Neural crest cell (in vitro differentiated cells): ENCODE data around the gene CAPN5. TPM values are rescaled to one million over a fixed set of nuclear protein-coding genes. Genes with fewer than 3 reads are reported as not detected.

Experiments used
- DNase-seq: peaks from one replicate; pipeline ENCODE4 v3.0.0; 2021; ENCODE audit warnings: low read depth, mixed read lengths, low spot score
- H3K27ac Mint-ChIP-seq: one replicate; pipeline ENCODE4 v1.8.0; 2021; ENCODE audit warnings: mild to moderate bottlenecking, mixed read lengths; ENCODE audit not compliant: unreplicated experiment
- H3K27me3 Mint-ChIP-seq: 2 replicates; pipeline ENCODE4 v1.8.0; 2021; ENCODE audit warnings: low read depth, mild to moderate bottlenecking, mixed read lengths
- H3K36me3 Mint-ChIP-seq: 2 replicates; pipeline ENCODE4 v1.8.0; 2021; ENCODE audit warnings: low read depth, mild to moderate bottlenecking, mixed read lengths
- H3K4me1 Mint-ChIP-seq: 2 replicates; pipeline ENCODE4 v1.8.0; 2021; ENCODE audit warnings: mixed read lengths
- H3K4me3 Mint-ChIP-seq: one replicate; pipeline ENCODE4 v1.8.0; 2021; ENCODE audit warnings: mild to moderate bottlenecking, mixed read lengths
- H3K9me3 Mint-ChIP-seq: 2 replicates; pipeline ENCODE4 v1.8.0; 2021; ENCODE audit warnings: mixed read lengths
- CTCF ChIP-seq: fragments of 200-600 bp; sonication (generic); conservative IDR thresholded peaks from 2 replicates; pipeline ENCODE4 v1.5.0; 2021; ENCODE audit warnings: antibody characterized with exemption, mild to moderate bottlenecking
- total RNA-seq: library from RNA; stranded (reverse); gene quantifications from 2 replicates; pipeline ENCODE4 v1.2.1, GENCODE V29; 2021

Gene CAPN5
- total RNA-seq, 1 donor from 2014 or later: 25.8 TPM

- H3K36me3 Mint-ChIP-seq: peaks cover 4% of the 10 kb centered on the region
- TF ChIP-seq CTCF: no peak
- H3K4me1 Mint-ChIP-seq: peaks cover 30% of the 10 kb centered on the region
- no peaks in the 10 kb centered on the region for H3K27me3 Mint-ChIP-seq
- no peak overlapping the region for H3K27ac Mint-ChIP-seq
- no peak overlapping the region for H3K4me3 Mint-ChIP-seq
- peaks cover 6% of the 10 kb centered on the region for H3K9me3 Mint-ChIP-seq
- DNase-seq: no peak
These were observed 8.0 kb downstream of the CAPN5 start for GRCh38 chr11:77074626-77075221.

- no peak overlapping the region for H3K4me3 Mint-ChIP-seq
- peaks cover 30% of the 10 kb centered on the region for H3K4me1 Mint-ChIP-seq
- H3K9me3 Mint-ChIP-seq: peaks cover 6% of the 10 kb centered on the region
- H3K27me3 Mint-ChIP-seq: no peaks in the 10 kb centered on the region
- no peak for TF ChIP-seq CTCF
- peaks cover 4% of the 10 kb centered on the region for H3K36me3 Mint-ChIP-seq
- no peak overlapping the region for H3K27ac Mint-ChIP-seq
- no peak for DNase-seq
These were observed 8.7 kb downstream of the CAPN5 start for GRCh38 chr11:77075425-77075905.

- Mint-ChIP-seq H3K9me3 (peaks cover 6% of the 10 kb centered on the region), H3K36me3 (peaks cover 4% of the 10 kb centered on the region), H3K27me3 (no peaks in the 10 kb centered on the region), H3K4me1 (peaks cover 17% of the 10 kb centered on the region), H3K27ac (no peak overlapping the region), H3K4me3 (no peak overlapping the region)
- DNase-seq: no peak
- TF ChIP-seq CTCF: no peak
These were observed 12.9 kb downstream of the CAPN5 start for GRCh38 chr11:77079666-77080065.

DNA sequence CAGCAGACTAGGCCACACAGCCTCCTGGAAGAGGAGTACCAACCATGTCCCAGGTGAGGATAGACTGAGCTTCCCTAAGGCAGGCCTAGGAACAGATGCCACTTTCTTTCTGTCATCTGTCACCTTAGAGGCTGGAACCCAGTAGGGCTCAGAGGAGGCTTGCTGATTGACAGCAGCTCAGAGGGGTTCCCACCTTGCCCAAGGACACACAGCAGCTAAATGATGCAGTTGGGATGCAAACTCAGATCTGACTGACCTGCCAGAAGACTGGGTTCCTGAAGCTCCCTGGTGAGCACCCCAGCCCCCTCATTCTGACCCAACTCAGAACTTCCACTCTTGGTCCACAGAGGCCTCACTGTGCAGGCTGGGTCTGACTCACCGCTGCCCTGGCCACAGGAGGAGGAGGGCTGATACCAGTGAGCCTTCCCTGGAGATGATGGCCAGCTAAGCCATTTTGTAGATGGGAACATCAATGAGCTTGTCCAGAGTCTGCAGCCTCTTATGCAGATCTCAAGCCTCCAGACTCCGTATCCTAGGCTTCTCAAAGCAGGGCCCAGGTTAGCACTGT lies 14.0 kb downstream of the CAPN5 start:
- H3K9me3 Mint-ChIP-seq: peaks cover 6% of the 10 kb centered on the region
- no peaks in the 10 kb centered on the region for H3K27me3 Mint-ChIP-seq
- peaks cover 19% of the 10 kb centered on the region for H3K4me1 Mint-ChIP-seq
- no peak overlapping the region for H3K27ac Mint-ChIP-seq
- no peak overlapping the region for H3K4me3 Mint-ChIP-seq
- no peak for DNase-seq
- peaks cover 4% of the 10 kb centered on the region for H3K36me3 Mint-ChIP-seq
- no peak for TF ChIP-seq CTCF

DNA sequence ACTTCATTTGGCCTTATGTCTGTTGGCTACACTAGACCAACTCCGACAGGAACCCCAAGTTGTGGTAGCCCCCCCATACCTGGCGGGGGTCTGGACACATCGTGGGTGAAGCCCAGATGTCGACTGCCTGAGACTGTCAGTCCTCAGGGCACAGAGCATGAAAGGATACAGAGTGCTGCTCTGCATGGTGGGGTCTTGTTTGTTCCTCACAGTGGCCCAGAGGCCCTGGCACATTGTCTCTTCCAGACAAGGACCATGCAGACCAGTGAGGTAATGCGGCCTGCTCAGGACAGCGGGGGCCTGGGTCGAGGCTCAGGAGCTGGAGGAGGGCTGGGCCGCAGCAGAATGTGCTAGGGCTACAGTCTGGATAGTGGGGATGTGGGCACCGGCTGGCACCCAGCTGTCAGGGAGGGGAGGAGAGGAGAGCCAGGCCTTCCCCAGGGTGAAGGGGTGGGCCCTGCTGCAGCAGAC lies 14.6 kb downstream of the CAPN5 start:
- H3K27me3 Mint-ChIP-seq: no peaks in the 10 kb centered on the region
- TF ChIP-seq CTCF: no peak
- H3K4me1 Mint-ChIP-seq: peaks cover 24% of the 10 kb centered on the region
- no peak overlapping the region for H3K4me3 Mint-ChIP-seq
- peak overlapping the region; percentile 67 for H3K27ac Mint-ChIP-seq
- DNase-seq: no peak
- H3K9me3 Mint-ChIP-seq: peaks cover 6% of the 10 kb centered on the region
- peaks cover 4% of the 10 kb centered on the region for H3K36me3 Mint-ChIP-seq
